ENCODE results near the gene CUL4A.

CUL4A gene

DNA sequence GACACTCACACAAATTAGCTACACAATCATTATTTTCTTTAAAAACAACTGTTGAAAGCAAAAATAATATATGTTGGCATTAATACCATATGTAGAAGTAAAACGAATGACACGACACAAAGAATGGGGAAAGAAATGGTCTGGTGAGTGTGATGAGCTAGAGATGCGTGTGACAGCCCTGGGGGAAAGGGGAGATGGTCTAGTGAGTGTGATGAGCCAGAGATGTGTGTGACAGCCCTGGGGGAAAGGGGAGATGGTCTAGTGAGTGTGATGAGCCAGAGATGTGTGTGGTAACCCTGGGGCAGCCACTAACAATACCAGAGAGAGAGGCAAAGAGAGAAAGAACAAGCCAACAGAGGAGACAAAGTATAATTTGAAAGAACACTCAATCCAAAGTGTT lies 65.3 kb downstream of the CUL4A start:
- Histone ChIP-seq H3K4me1 (ENCODE audit: control insufficient read depth in 5 of 5, insufficient read depth in 5 of 5, low read length in 5 of 5) (peaks cover 0 to 9% (median 3%) of the 10 kb centered on the region in 5 donors), H3K27ac (ENCODE audit: low read depth, low read length) (no peak overlapping the region), H3K36me3 (ENCODE audit: control insufficient read depth in 5 of 5, insufficient read depth in 5 of 5, low read length in 5 of 5) (peaks cover 0 to 5% (median 0%) of the 10 kb centered on the region in 5 donors), H3K27me3 (ENCODE audit: control insufficient read depth in 5 of 5, insufficient read depth in 4 of 5, low read length in 5 of 5) (no peaks in the 10 kb centered on the region), H3K9ac (ENCODE audit: low read length in 5 of 5) (no peak overlapping the region), H3K4me3 (ENCODE audit: low read depth in 1 of 5, low read length in 5 of 5) (no peak overlapping the region), H3K9me3 (ENCODE audit: control insufficient read depth in 5 of 5, low read length in 5 of 5) (no peaks in the 10 kb centered on the region)

DNA sequence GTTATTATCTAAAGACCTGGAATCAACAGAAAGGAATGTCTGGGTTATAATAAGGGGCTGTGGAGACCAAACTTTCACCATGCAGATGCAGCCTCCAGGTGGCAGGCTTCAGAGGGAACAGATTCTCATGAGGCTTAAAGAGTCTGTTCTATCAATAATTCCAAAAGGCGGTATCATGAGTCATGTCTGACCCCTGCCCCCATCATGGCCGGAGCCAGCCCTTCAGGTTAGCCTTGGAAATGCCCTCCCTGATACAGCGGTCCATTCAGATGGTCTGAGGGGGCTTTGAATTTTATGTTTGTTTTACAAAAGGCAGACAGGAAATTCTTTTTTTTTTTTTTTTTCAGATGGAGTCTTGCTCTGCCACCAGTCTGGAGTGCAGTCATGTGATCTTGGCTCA lies 66.0 kb downstream of the CUL4A start:
- Histone ChIP-seq H3K27ac (ENCODE audit: low read depth, low read length) (no peak overlapping the region), H3K4me1 (ENCODE audit: control insufficient read depth in 5 of 5, insufficient read depth in 5 of 5, low read length in 5 of 5) (peaks cover 0 to 9% (median 3%) of the 10 kb centered on the region in 5 donors), H3K27me3 (ENCODE audit: control insufficient read depth in 5 of 5, insufficient read depth in 4 of 5, low read length in 5 of 5) (no peaks in the 10 kb centered on the region), H3K9ac (ENCODE audit: low read length in 5 of 5) (no peak overlapping the region), H3K36me3 (ENCODE audit: control insufficient read depth in 5 of 5, insufficient read depth in 5 of 5, low read length in 5 of 5) (peaks cover 0 to 5% (median 0%) of the 10 kb centered on the region in 5 donors), H3K9me3 (ENCODE audit: control insufficient read depth in 5 of 5, low read length in 5 of 5) (no peaks in the 10 kb centered on the region), H3K4me3 (ENCODE audit: low read depth in 1 of 5, low read length in 5 of 5) (no peak overlapping the region)

DNA sequence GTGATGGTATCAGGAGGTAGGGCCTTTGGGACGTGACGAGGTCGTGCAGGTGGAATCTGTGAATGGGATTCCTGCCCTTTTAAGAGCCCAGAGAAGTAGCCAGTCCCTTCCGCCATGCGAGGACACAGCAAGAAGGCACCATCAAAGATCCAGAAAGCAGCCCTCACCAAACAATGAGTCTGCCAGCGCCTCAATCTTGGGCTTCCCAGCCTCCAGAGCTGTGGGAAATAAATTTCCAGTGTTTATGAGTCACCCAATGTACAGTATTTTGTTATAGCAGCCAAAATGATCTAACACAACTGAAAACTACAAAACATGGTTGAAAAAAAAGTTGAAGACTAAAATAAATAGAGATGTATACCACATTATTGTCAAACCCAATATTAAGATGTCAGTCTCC lies 70.7 kb downstream of the CUL4A start:
- H3K9ac ChIP-seq (ENCODE audit: low read length in 5 of 5) = no peak overlapping the region
- no peaks in the 10 kb centered on the region for H3K36me3 ChIP-seq (ENCODE audit: control insufficient read depth in 5 of 5, insufficient read depth in 5 of 5, low read length in 5 of 5)
- H3K9me3 ChIP-seq (ENCODE audit: control insufficient read depth in 5 of 5, low read length in 5 of 5) = no peaks in the 10 kb centered on the region
- H3K27ac ChIP-seq (ENCODE audit: low read depth, low read length) = no peak overlapping the region
- H3K4me1 ChIP-seq (ENCODE audit: control insufficient read depth in 5 of 5, insufficient read depth in 5 of 5, low read length in 5 of 5) = peaks cover 0 to 4% (median 3%) of the 10 kb centered on the region in 5 donors
- H3K27me3 ChIP-seq (ENCODE audit: control insufficient read depth in 5 of 5, insufficient read depth in 4 of 5, low read length in 5 of 5) = peaks cover 0 to 3% (median 0%) of the 10 kb centered on the region in 5 donors
- H3K4me3 ChIP-seq (ENCODE audit: low read depth in 1 of 5, low read length in 5 of 5) = no peak overlapping the region

DNA sequence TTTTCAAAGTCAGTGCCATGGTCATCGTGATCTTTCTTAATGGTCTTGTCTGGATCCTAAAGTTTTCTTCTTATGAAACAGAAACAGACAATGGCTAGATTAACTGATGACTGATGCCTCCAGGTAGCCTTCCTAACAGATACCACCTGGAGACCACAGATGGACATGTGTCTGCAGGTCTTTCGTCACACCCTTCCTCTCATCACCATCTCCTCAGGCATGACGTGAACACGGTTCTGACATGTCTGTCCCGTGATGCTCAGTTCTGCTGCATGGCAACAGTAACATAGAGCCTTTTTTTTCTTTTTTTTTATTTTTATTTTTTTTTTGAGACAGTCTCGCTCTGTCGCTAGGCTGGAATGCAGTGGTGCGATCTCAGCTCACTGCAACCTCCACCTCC lies 74.5 kb downstream of the CUL4A start:
- Histone ChIP-seq H3K27ac (ENCODE audit: low read depth, low read length) (no peak overlapping the region), H3K9ac (ENCODE audit: low read length in 5 of 5) (no peak overlapping the region), H3K9me3 (ENCODE audit: control insufficient read depth in 5 of 5, low read length in 5 of 5) (no peaks in the 10 kb centered on the region), H3K27me3 (ENCODE audit: control insufficient read depth in 5 of 5, insufficient read depth in 4 of 5, low read length in 5 of 5) (peaks cover 0 to 13% (median 7%) of the 10 kb centered on the region in 5 donors), H3K4me3 (ENCODE audit: low read depth in 1 of 5, low read length in 5 of 5) (no peak overlapping the region), H3K36me3 (ENCODE audit: control insufficient read depth in 5 of 5, insufficient read depth in 5 of 5, low read length in 5 of 5) (no peaks in the 10 kb centered on the region), H3K4me1 (ENCODE audit: control insufficient read depth in 5 of 5, insufficient read depth in 5 of 5, low read length in 5 of 5) (no peaks in the 10 kb centered on the region)

DNA sequence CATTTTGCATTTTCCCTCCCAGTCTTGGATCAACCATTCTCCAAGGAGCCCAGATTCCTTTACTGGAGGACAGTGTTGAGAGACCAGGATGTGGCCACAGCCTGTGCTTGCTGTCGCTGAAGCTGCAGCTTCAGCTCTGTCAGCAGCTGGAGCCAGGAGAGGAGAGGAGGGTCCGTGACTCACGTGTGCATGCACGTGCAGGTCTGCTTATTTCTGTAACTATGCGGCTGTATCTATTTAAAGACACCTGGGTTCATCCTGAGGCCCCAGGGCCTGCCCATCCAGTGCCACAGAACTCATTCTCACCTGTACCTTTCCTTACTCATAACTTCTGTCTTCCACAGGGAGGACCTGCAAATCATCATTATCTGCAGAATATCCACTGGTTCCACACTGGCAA lies 79.5 kb downstream of the CUL4A start:
- peaks cover 0 to 12% (median 8%) of the 10 kb centered on the region in 5 donors for H3K4me1 ChIP-seq (ENCODE audit: control insufficient read depth in 5 of 5, insufficient read depth in 5 of 5, low read length in 5 of 5)
- no peaks in the 10 kb centered on the region for H3K36me3 ChIP-seq (ENCODE audit: control insufficient read depth in 5 of 5, insufficient read depth in 5 of 5, low read length in 5 of 5)
- H3K9me3 ChIP-seq (ENCODE audit: control insufficient read depth in 5 of 5, low read length in 5 of 5) = no peaks in the 10 kb centered on the region
- H3K9ac ChIP-seq (ENCODE audit: low read length in 5 of 5) = no peak overlapping the region
- H3K27ac ChIP-seq (ENCODE audit: low read depth, low read length) = no peak overlapping the region
- H3K4me3 ChIP-seq (ENCODE audit: low read depth in 1 of 5, low read length in 5 of 5) = no peak overlapping the region
- H3K27me3 ChIP-seq (ENCODE audit: control insufficient read depth in 5 of 5, insufficient read depth in 4 of 5, low read length in 5 of 5) = peaks cover 6 to 30% (median 15%) of the 10 kb centered on the region in 5 donors

DNA sequence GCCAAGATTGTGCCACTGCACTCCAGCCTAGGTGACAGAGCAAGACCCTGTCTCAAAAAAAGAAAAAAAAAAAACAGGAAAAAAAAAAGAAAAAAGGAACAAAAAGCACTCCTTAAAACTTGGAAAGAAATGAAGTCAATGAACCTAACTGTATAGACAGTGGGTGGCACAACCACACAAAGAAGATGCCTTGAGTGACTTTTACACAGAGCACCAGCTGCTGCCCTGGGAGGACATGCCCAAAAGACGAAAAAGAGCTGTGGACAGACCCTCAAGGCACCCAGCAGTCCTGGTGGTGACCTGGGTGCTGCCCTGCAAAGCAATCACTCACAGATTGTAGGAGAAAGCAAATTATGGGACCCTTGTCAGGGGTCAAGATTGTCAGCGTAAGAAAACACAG lies 81.7 kb downstream of the CUL4A start:
- H3K36me3 ChIP-seq (ENCODE audit: control insufficient read depth in 5 of 5, insufficient read depth in 5 of 5, low read length in 5 of 5) = no peaks in the 10 kb centered on the region
- no peaks in the 10 kb centered on the region for H3K9me3 ChIP-seq (ENCODE audit: control insufficient read depth in 5 of 5, low read length in 5 of 5)
- H3K27me3 ChIP-seq (ENCODE audit: control insufficient read depth in 5 of 5, insufficient read depth in 4 of 5, low read length in 5 of 5) = peaks cover 6 to 30% (median 13%) of the 10 kb centered on the region in 5 donors
- no peak overlapping the region for H3K27ac ChIP-seq (ENCODE audit: low read depth, low read length)
- no peak overlapping the region for H3K4me3 ChIP-seq (ENCODE audit: low read depth in 1 of 5, low read length in 5 of 5)
- no peak overlapping the region for H3K9ac ChIP-seq (ENCODE audit: low read length in 5 of 5)
- peaks cover 0 to 14% (median 11%) of the 10 kb centered on the region in 5 donors for H3K4me1 ChIP-seq (ENCODE audit: control insufficient read depth in 5 of 5, insufficient read depth in 5 of 5, low read length in 5 of 5)

DNA sequence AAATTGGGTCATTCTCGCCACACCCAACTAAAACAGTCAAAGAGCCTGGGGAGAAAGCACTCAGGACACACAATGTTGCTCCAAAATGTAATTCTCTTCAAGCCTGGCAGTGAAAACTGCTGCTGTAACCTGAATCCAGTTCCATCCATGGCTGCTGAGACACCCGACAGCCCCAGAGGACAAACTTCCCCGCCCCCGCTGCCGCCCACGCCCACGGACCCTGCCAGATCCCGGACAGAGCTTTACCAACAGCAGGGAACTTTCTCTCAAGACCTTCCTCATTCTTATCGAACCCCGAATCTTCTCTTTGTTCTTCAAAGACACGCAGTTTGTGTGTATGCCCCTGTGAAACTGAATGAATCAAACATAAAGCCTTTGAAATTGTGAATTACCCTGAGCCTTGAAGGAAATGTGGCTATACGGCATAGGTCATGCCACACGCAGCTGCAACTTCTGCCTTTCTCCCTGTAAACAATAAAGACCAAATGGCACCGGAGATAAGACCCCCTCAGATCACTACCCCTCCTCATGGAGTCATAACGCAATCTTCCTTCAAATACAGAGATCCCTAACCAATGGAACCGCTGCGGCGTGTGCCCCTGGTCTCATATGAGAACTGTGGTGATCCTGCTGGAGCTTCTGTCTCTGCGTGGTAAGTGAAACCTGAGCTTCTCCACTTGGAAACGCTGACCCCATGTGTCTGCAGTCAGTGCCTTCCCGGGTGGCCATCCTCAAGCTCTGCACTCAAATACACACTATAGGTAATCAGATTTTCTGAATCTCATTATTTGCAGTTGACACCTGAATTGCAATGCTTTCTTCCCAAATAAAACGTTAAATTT lies 82.8 kb downstream of the CUL4A start:
- Histone ChIP-seq H3K9me3 (ENCODE audit: control insufficient read depth in 5 of 5, low read length in 5 of 5) (no peaks in the 10 kb centered on the region), H3K4me3 (ENCODE audit: low read depth in 1 of 5, low read length in 5 of 5) (peak overlapping the region in 4 of 5 donors; percentile 29 to 55 (median 36)), H3K4me1 (ENCODE audit: control insufficient read depth in 5 of 5, insufficient read depth in 5 of 5, low read length in 5 of 5) (peaks cover 0 to 19% (median 17%) of the 10 kb centered on the region in 5 donors), H3K27ac (ENCODE audit: low read depth, low read length) (no peak overlapping the region), H3K9ac (ENCODE audit: low read length in 5 of 5) (peak overlapping the region in 3 of 5 donors; percentile 21 to 64 (median 32)), H3K36me3 (ENCODE audit: control insufficient read depth in 5 of 5, insufficient read depth in 5 of 5, low read length in 5 of 5) (no peaks in the 10 kb centered on the region), H3K27me3 (ENCODE audit: control insufficient read depth in 5 of 5, insufficient read depth in 4 of 5, low read length in 5 of 5) (peaks cover 6 to 25% (median 12%) of the 10 kb centered on the region in 5 donors)

DNA sequence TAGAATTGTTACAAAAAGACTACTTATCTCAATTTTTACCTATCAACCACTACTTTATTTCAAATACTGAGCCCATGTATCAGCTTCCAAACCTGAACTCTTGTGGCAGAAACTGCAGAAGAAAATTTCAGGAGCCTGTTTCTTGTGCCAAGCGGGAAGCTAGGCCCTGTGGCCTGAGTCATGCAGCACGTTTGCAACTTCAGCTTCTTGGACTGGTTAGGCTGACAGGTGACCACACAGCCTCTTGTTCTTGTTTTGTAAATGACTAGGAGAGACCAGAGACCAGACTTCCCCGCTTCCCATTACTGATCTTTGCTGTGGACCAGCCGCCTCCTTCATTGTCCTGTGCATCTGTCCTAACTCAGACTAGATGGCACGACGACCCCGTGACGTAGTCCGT lies 84.3 kb downstream of the CUL4A start:
- H3K4me1 ChIP-seq (ENCODE audit: control insufficient read depth in 5 of 5, insufficient read depth in 5 of 5, low read length in 5 of 5) = peaks cover 4 to 33% (median 31%) of the 10 kb centered on the region in 5 donors
- no peaks in the 10 kb centered on the region for H3K9me3 ChIP-seq (ENCODE audit: control insufficient read depth in 5 of 5, low read length in 5 of 5)
- no peak overlapping the region for H3K9ac ChIP-seq (ENCODE audit: low read length in 5 of 5)
- H3K27me3 ChIP-seq (ENCODE audit: control insufficient read depth in 5 of 5, insufficient read depth in 4 of 5, low read length in 5 of 5) = peaks cover 3 to 20% (median 9%) of the 10 kb centered on the region in 5 donors
- no peak overlapping the region for H3K4me3 ChIP-seq (ENCODE audit: low read depth in 1 of 5, low read length in 5 of 5)
- H3K36me3 ChIP-seq (ENCODE audit: control insufficient read depth in 5 of 5, insufficient read depth in 5 of 5, low read length in 5 of 5) = no peaks in the 10 kb centered on the region
- no peak overlapping the region for H3K27ac ChIP-seq (ENCODE audit: low read depth, low read length)

DNA sequence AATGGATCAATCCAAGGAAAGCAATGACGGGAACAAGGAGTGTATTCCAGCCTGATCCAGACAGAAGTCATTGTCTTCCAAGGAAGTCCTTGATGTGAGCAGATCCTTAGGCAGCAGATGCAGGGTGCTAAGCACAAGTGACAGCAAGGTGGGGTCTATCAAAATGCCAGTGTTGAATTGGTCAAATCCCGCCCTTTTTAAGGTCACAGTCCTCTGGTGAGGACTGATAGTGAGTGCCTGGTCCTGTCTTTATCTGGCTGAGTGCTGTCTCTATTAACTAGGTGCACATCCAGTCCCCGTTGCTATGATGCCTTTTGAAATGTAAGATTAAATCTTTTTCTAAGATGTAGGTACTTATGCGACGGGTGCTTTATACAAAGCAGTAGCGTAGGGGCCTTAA lies 86.4 kb downstream of the CUL4A start:
- Histone ChIP-seq H3K9ac (ENCODE audit: low read length in 5 of 5) (no peak overlapping the region), H3K9me3 (ENCODE audit: control insufficient read depth in 5 of 5, low read length in 5 of 5) (no peaks in the 10 kb centered on the region), H3K27me3 (ENCODE audit: control insufficient read depth in 5 of 5, insufficient read depth in 4 of 5, low read length in 5 of 5) (peaks cover 0 to 5% (median 3%) of the 10 kb centered on the region in 5 donors), H3K27ac (ENCODE audit: low read depth, low read length) (no peak overlapping the region), H3K36me3 (ENCODE audit: control insufficient read depth in 5 of 5, insufficient read depth in 5 of 5, low read length in 5 of 5) (peaks cover 0 to under 1% (median 0%) of the 10 kb centered on the region in 5 donors), H3K4me1 (ENCODE audit: control insufficient read depth in 5 of 5, insufficient read depth in 5 of 5, low read length in 5 of 5) (peaks cover 4 to 43% (median 38%) of the 10 kb centered on the region in 5 donors), H3K4me3 (ENCODE audit: low read depth in 1 of 5, low read length in 5 of 5) (peak overlapping the region in 1 of 5 donors; percentile 81)

DNA sequence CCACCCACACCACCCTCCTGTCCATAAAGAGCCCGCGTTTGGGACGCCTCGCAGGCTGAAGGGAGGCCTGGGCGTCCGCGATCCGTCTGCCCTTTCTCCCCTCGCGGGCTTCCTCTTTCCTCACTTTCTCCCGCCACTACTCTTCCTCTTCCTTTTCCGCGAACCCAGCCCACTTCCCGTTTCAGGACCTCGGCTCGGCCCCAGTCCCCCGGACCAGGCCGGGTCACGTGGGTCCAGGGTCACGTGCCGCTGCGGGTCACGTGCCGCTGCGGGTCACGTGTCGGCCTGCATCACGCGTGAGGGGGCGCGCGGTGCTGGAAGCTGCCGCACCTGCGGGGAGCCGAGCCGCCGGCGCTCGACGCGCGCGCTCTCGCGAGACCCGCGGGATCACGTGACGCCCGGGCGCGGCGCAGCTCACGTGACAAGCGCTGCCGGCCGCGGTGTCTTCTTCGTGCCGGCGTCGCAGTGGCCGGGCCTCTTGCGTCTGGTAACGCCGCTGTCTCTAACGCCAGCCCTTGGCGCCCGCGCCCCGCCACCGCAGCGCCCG lies 87.5 kb downstream of the CUL4A start, which contains the start of gene LAMP1:
LAMP1 (plus strand) TSS at position 417 of the 547 bp plus-strand sequence. CDS start 196 bp downstream, outside the sequence.
- H3K27ac ChIP-seq (ENCODE audit: low read depth, low read length) = peak within 1 kb of the TSS; percentile 92
- H3K4me1 ChIP-seq (ENCODE audit: control insufficient read depth in 5 of 5, insufficient read depth in 5 of 5, low read length in 5 of 5) = peaks cover 4 to 39% (median 36%) of the 10 kb centered on the region in 5 donors
- peaks cover 0 to 3% (median 0%) of the 10 kb centered on the region in 5 donors for H3K36me3 ChIP-seq (ENCODE audit: control insufficient read depth in 5 of 5, insufficient read depth in 5 of 5, low read length in 5 of 5)
- no peaks in the 10 kb centered on the region for H3K27me3 ChIP-seq (ENCODE audit: control insufficient read depth in 5 of 5, insufficient read depth in 4 of 5, low read length in 5 of 5)
- no peaks in the 10 kb centered on the region for H3K9me3 ChIP-seq (ENCODE audit: control insufficient read depth in 5 of 5, low read length in 5 of 5)
- peak within 1 kb of the TSS; percentile 78 to 92 (median 81) for H3K4me3 ChIP-seq (ENCODE audit: low read depth in 1 of 5, low read length in 5 of 5)
- peak within 1 kb of the TSS; percentile 89 to 99 (median 93) for H3K9ac ChIP-seq (ENCODE audit: low read length in 5 of 5)

Data from subcutaneous abdominal adipose tissue (tissue), 5 donors.